Tibial nerve (tissue), 4 donors: Measurements from ENCODE around the gene LIN28B. TPM values are rescaled to one million over a fixed set of nuclear protein-coding genes. Genes with fewer than 3 reads are reported as not detected.

Experiments used
- DNase-seq, 2 donors: peaks; one replicate each; pipeline ENCODE4 v3.0.0-alpha.2; 2019; ENCODE audit warnings: low spot score in 2 of 2
- H3K27ac ChIP-seq, 4 donors: fragments of 200-600 bp; sonication (generic) in 3 of 4; one replicate each; pipeline ENCODE4 v1.5.1; 2017 to 2019; ENCODE audit warnings: mild to moderate bottlenecking in 1 of 4
- H3K27me3 ChIP-seq, 2 donors: fragments of 200-600 bp; sonication (generic) in 1 of 2; one replicate each; pipeline versions ENCODE4 v1.5.1 to v1.6.0; 2017 to 2019
- H3K36me3 ChIP-seq, 3 donors: fragments of 200-600 bp; sonication (generic); one replicate each; pipeline ENCODE4 v1.5.1; 2018 to 2019
- H3K4me1 ChIP-seq, 4 donors: fragments of 200-600 bp; sonication (generic) in 3 of 4; one replicate each; pipeline ENCODE4 v1.5.1; 2017 to 2019
- H3K4me3 ChIP-seq, 4 donors: fragments of 200-600 bp; sonication (generic) in 3 of 4; one replicate each; pipeline ENCODE4 v1.5.1; 2017 to 2019; ENCODE audit warnings: mild to moderate bottlenecking in 1 of 4, moderate library complexity in 1 of 4
- H3K9me3 ChIP-seq, 4 donors: fragments of 200-600 bp; sonication (generic) in 3 of 4; one replicate each; pipeline ENCODE4 v1.5.1; 2017 to 2019
- CTCF ChIP-seq, 5 experiments: fragments of 200-600 bp in 3 of 5; fragments of 450-650 bp in 2 of 5; sonication (generic) in 3 of 5; IDR thresholded peaks; one replicate each; pipeline ENCODE4 v1.5.1; 2016 to 2019; ENCODE audit warnings: antibody characterized with exemption in 5 of 5, mild to moderate bottlenecking in 3 of 5, moderate library complexity in 2 of 5
- EP300 ChIP-seq, 2 donors: sonication (generic); formaldehyde crosslinking; IDR thresholded peaks; one replicate each; pipeline ENCODE4 v1.6.1; 2017; ENCODE audit warnings: antibody characterized with exemption in 2 of 2, mild to moderate bottlenecking in 1 of 2
- POLR2A ChIP-seq, 2 donors: fragments of 450-650 bp; IDR thresholded peaks; one replicate each; pipeline ENCODE4 v1.6.1; 2017; ENCODE audit warnings: antibody characterized with exemption in 2 of 2, mild to moderate bottlenecking in 2 of 2, moderate library complexity in 2 of 2
- WGBS, 2 donors: methylation state at CpG; one replicate each; pipeline ENCODE4 v1.1.5; 2018; 5-methylcytosine and 5-hydroxymethylcytosine counted together
- total RNA-seq, 4 donors: library from RNA; depleted of rRNA; stranded (reverse); fragments of >200 nt; gene quantifications; one replicate each; pipeline ENCODE4 v1.1.0, GENCODE V29; 2016

Gene LIN28B
- total RNA-seq, 4 donors from 2014 or later = not detected

GRCh38 chr6:105099371-105099770 lies 142.5 kb downstream of the LIN28B start:
- Histone ChIP-seq H3K9me3 (no peaks in the 10 kb centered on the region), H3K4me3 (no peak overlapping the region), H3K27ac (no peak overlapping the region), H3K4me1 (no peaks in the 10 kb centered on the region), H3K27me3 (no peaks in the 10 kb centered on the region), H3K36me3 (peaks cover 0 to 14% (median 0%) of the 10 kb centered on the region in 3 donors)
- DNase-seq = no peak
- WGBS, 2 donors = 72 to 83% methylated on average over 7 of the region's 7 CpGs
- no peak for TF ChIP-seq POLR2A (IDR thresholded peaks at IDR 0.05)
- TF ChIP-seq CTCF (IDR thresholded peaks at IDR 0.05) = no peak
- no peak for TF ChIP-seq EP300 (IDR thresholded peaks at IDR 0.05)

- WGBS, 2 donors = 77 to 95% methylated on average over 5 of the region's 5 CpGs
- DNase-seq = no peak
- TF ChIP-seq CTCF (IDR thresholded peaks at IDR 0.05) (no peak), POLR2A (IDR thresholded peaks at IDR 0.05) (no peak), EP300 (IDR thresholded peaks at IDR 0.05) (no peak)
- Histone ChIP-seq H3K9me3 (no peaks in the 10 kb centered on the region), H3K36me3 (peaks cover 0 to 12% (median 0%) of the 10 kb centered on the region in 3 donors), H3K4me1 (no peaks in the 10 kb centered on the region), H3K27me3 (no peaks in the 10 kb centered on the region), H3K4me3 (no peak overlapping the region), H3K27ac (no peak overlapping the region)
These were observed 145.3 kb downstream of the LIN28B start for GRCh38 chr6:105102186-105102585.

- Histone ChIP-seq H3K4me1 (no peaks in the 10 kb centered on the region), H3K27me3 (no peaks in the 10 kb centered on the region), H3K27ac (no peak overlapping the region), H3K9me3 (no peaks in the 10 kb centered on the region), H3K36me3 (no peaks in the 10 kb centered on the region), H3K4me3 (no peak overlapping the region)
- WGBS, 2 donors = 92 to 98% methylated on average over 3 of the region's 3 CpGs
- TF ChIP-seq CTCF (IDR thresholded peaks at IDR 0.05) (no peak), EP300 (IDR thresholded peaks at IDR 0.05) (no peak), POLR2A (IDR thresholded peaks at IDR 0.05) (no peak)
- DNase-seq = no peak
These were observed 148.2 kb downstream of the LIN28B start for GRCh38 chr6:105105094-105105493.

- Histone ChIP-seq H3K4me1 (no peaks in the 10 kb centered on the region), H3K27ac (no peak overlapping the region), H3K36me3 (no peaks in the 10 kb centered on the region), H3K27me3 (no peaks in the 10 kb centered on the region), H3K9me3 (no peaks in the 10 kb centered on the region), H3K4me3 (no peak overlapping the region)
- WGBS, 2 donors = 82 to 88% methylated on average over 8 of the region's 8 CpGs
- no peak for TF ChIP-seq POLR2A (IDR thresholded peaks at IDR 0.05)
- no peak for TF ChIP-seq EP300 (IDR thresholded peaks at IDR 0.05)
- no peak for TF ChIP-seq CTCF (IDR thresholded peaks at IDR 0.05)
- DNase-seq = no peak
These were observed 149.4 kb downstream of the LIN28B start for GRCh38 chr6:105106260-105106659.

GRCh38 chr6:105107207-105107606 lies 150.3 kb downstream of the LIN28B start:
- no peak for TF ChIP-seq CTCF (IDR thresholded peaks at IDR 0.05)
- no peak for TF ChIP-seq POLR2A (IDR thresholded peaks at IDR 0.05)
- no peak for TF ChIP-seq EP300 (IDR thresholded peaks at IDR 0.05)
- H3K27me3 ChIP-seq = no peaks in the 10 kb centered on the region
- no peaks in the 10 kb centered on the region for H3K9me3 ChIP-seq
- H3K4me3 ChIP-seq = no peak overlapping the region
- H3K27ac ChIP-seq = no peak overlapping the region
- WGBS, 2 donors = 80% methylated on average over 1 of the region's 1 CpG
- DNase-seq = no peak
- no peaks in the 10 kb centered on the region for H3K36me3 ChIP-seq
- H3K4me1 ChIP-seq = no peaks in the 10 kb centered on the region
